ENCODE results near the gene FMNL2. TPM values are rescaled to one million over a fixed set of nuclear protein-coding genes. Genes with fewer than 3 reads are reported as not detected.

Gene FMNL2
- total RNA-seq, 1 experiment from 2014 or later = 43.1 TPM

- Histone ChIP-seq H3K4me3 (ENCODE audit: low read depth, low read length, poor library complexity, severe bottlenecking) (no peak overlapping the region), H3K27ac (ENCODE audit: low read depth, low read length, poor library complexity, severe bottlenecking) (peak overlapping the region; percentile 22), H3K4me1 (ENCODE audit: insufficient read depth, low read length, poor library complexity, severe bottlenecking) (peaks cover 66% of the 10 kb centered on the region), H3K36me3 (ENCODE audit: insufficient read depth, low read length, poor library complexity, severe bottlenecking) (no peaks in the 10 kb centered on the region), H3K9me3 (ENCODE audit: low read depth, low read length, poor library complexity, severe bottlenecking) (no peaks in the 10 kb centered on the region), H3K27me3 (replicated peaks; ENCODE audit: insufficient read depth, low read depth, low read length, poor library complexity) (no peaks in the 10 kb centered on the region)
- no peak for TF ChIP-seq CTCF (conservative IDR thresholded peaks at IDR 0.05; ENCODE audit: low read depth, low read length)
- no peak for TF ChIP-seq EZH2 (IDR thresholded peaks at IDR 0.05; ENCODE audit: borderline replicate concordance, low read depth, low read length, poor library complexity, severe bottlenecking)
- CTCF ChIA-PET = no interaction called here
- no TSS peak for BruUV-seq (replicated peaks)
- intact Hi-C loops (cut with micrococcal nuclease; ENCODE audit: unreplicated experiment) = no loop called here
- DNase-seq (ENCODE audit: low spot score) = no peak
- POLR2A ChIA-PET (ENCODE audit: low non-redundant PET) = no interaction called here
Measured at GRCh38 chr2:152440460-152440859, 105.5 kb downstream of the FMNL2 start.

DNA sequence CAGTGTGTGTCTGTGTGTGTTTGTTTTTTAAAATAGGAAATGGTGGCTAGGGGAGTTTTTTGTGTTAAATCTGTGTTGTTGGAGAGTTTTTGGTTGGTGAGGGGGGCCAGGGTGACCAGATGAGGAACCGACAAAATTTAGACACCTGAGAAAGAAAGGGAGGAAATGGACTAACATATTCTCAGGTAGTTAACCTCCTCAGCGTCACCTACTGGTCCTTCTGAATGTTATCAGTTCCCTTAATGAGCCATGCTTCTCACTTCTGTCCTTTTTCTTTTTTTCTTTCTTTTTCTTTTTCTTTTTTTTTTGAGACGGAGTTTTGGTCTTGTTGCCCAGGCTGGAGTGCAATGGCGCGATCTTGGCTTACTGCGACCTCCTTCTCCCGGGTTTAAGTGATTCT is 107.0 kb downstream of the FMNL2 start:
- CTCF ChIA-PET = no interaction called here
- intact Hi-C loops (cut with micrococcal nuclease; ENCODE audit: unreplicated experiment) = no loop called here

DNA sequence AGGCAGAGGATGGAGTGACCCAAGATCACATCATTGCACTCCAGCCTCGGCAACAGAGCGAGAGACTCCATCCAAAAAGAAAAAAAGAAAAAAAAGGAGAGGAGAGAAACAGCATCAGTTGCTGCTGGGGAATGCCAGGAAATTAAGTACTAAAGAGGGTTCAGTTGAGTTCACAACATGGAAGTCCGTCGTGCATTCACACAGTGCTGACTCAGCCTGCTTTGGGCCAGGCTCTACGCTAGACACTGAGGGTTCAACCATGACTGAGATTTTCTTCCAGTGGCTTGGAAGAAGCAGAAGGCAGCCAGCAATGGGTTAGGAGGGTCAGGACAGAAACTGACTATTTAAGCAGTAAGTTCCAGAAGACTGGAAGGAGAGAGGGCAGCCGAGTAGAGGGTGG is 108.8 kb downstream of the FMNL2 start:
- TF ChIP-seq EZH2 (IDR thresholded peaks at IDR 0.05; ENCODE audit: borderline replicate concordance, low read depth, low read length, poor library complexity, severe bottlenecking) = no peak
- no peak for TF ChIP-seq CTCF (conservative IDR thresholded peaks at IDR 0.05; ENCODE audit: low read depth, low read length)
- ChIA-PET CTCF (no interaction called here), POLR2A (ENCODE audit: low non-redundant PET) (no interaction called here)
- DNase-seq (ENCODE audit: low spot score) = no peak
- Histone ChIP-seq H3K27me3 (replicated peaks; ENCODE audit: insufficient read depth, low read depth, low read length, poor library complexity) (no peaks in the 10 kb centered on the region), H3K9me3 (ENCODE audit: low read depth, low read length, poor library complexity, severe bottlenecking) (no peaks in the 10 kb centered on the region), H3K27ac (ENCODE audit: low read depth, low read length, poor library complexity, severe bottlenecking) (no peak overlapping the region), H3K4me1 (ENCODE audit: insufficient read depth, low read length, poor library complexity, severe bottlenecking) (peaks cover 63% of the 10 kb centered on the region), H3K4me3 (ENCODE audit: low read depth, low read length, poor library complexity, severe bottlenecking) (no peak overlapping the region), H3K36me3 (ENCODE audit: insufficient read depth, low read length, poor library complexity, severe bottlenecking) (no peaks in the 10 kb centered on the region)
- BruUV-seq (replicated peaks) = no TSS peak
- intact Hi-C loops (cut with micrococcal nuclease; ENCODE audit: unreplicated experiment) = no loop called here

More for the DNA sequence above, 107.0 kb downstream of the FMNL2 start:
- H3K36me3 ChIP-seq (ENCODE audit: insufficient read depth, low read length, poor library complexity, severe bottlenecking) = no peaks in the 10 kb centered on the region
- H3K27ac ChIP-seq (ENCODE audit: low read depth, low read length, poor library complexity, severe bottlenecking) = no peak overlapping the region
- H3K4me3 ChIP-seq (ENCODE audit: low read depth, low read length, poor library complexity, severe bottlenecking) = no peak overlapping the region
- no TSS peak for BruUV-seq (replicated peaks)
- POLR2A ChIA-PET (ENCODE audit: low non-redundant PET) = no interaction called here
- H3K9me3 ChIP-seq (ENCODE audit: low read depth, low read length, poor library complexity, severe bottlenecking) = no peaks in the 10 kb centered on the region
- peaks cover 75% of the 10 kb centered on the region for H3K4me1 ChIP-seq (ENCODE audit: insufficient read depth, low read length, poor library complexity, severe bottlenecking)
- no peak for DNase-seq (ENCODE audit: low spot score)
- TF ChIP-seq CTCF (conservative IDR thresholded peaks at IDR 0.05; ENCODE audit: low read depth, low read length) = no peak
- TF ChIP-seq EZH2 (IDR thresholded peaks at IDR 0.05; ENCODE audit: borderline replicate concordance, low read depth, low read length, poor library complexity, severe bottlenecking) = no peak
- H3K27me3 ChIP-seq (replicated peaks; ENCODE audit: insufficient read depth, low read depth, low read length, poor library complexity) = no peaks in the 10 kb centered on the region

Data from A673 (cell line).